SK-N-SH (cell line): ENCODE results near the gene FADS2. TPM values are rescaled to one million over a fixed set of nuclear protein-coding genes. Genes with fewer than 3 reads are reported as not detected.

ENCODE experiments used
- CTCF ChIA-PET: fragments of 300-600, 350-600 bp; formaldehyde crosslinking; extraction: SDS; loops from one replicate; lab custom pipeline; 2021; lab: Yijun Ruan, JAX
- POLR2A ChIA-PET: fragments of 350-600 bp; sonication (Branson Sonifier 250); formaldehyde crosslinking; extraction: SDS; loops from one replicate; lab custom pipeline; 2020; ENCODE audit warnings: antibody characterized with exemption, inconsistent platforms; lab: Yijun Ruan, JAX
- DNase-seq: peaks from one replicate; pipeline ENCODE4 v3.0.0; 2012
- H2AFZ ChIP-seq: fragments of 200-600 bp; sonication (generic); 2 replicates; pipeline ENCODE4 v1.8.1; 2016; ENCODE audit warnings: antibody characterized with exemption, mild to moderate bottlenecking, low read depth
- H3F3A ChIP-seq: fragments of 200-600 bp; sonication (generic); replicated peaks from 2 replicates; pipeline ENCODE3; 2016; ENCODE audit warnings: antibody characterized with exemption, mild to moderate bottlenecking; ENCODE audit not compliant: insufficient read depth
- H3K27ac ChIP-seq, 2 experiments: fragments of 200-500 bp in 1 of 2; fragments of 200-600 bp in 1 of 2; sonication (Bioruptor generic) in 1 of 2; sonication (generic), shearing (Covaris generic) in 1 of 2; 2 replicates each; pipeline versions ENCODE4 v1.5.1 to v1.6.1; 2014 to 2016; ENCODE audit warnings: low read depth in 2 of 2, inconsistent platforms in 1 of 2, low read length in 1 of 2, mild to moderate bottlenecking in 1 of 2, mixed read lengths in 1 of 2
- H3K27me3 ChIP-seq: fragments of 200-600 bp; sonication (generic), shearing (Covaris generic); 2 replicates; pipeline ENCODE4 v1.6.1; 2016; ENCODE audit warnings: mixed run types; ENCODE audit not compliant: insufficient read depth
- H3K36me3 ChIP-seq, 2 experiments: fragments of 200-500 bp in 1 of 2; fragments of 200-600 bp in 1 of 2; sonication (Bioruptor generic) in 1 of 2; sonication (generic) in 1 of 2; replicated peaks in 1 of 2; 2 replicates each; pipeline versions ENCODE3 to v1.5.1; 2014 to 2016; ENCODE audit warnings: low read length in 1 of 2, mild to moderate bottlenecking in 1 of 2; ENCODE audit not compliant: insufficient read depth in 2 of 2, control insufficient read depth in 1 of 2
- H3K4me1 ChIP-seq, 2 experiments: fragments of 200-500 bp in 1 of 2; fragments of 200-600 bp in 1 of 2; sonication (Bioruptor generic) in 1 of 2; sonication (generic), shearing (Covaris generic) in 1 of 2; 2 replicates each; pipeline versions ENCODE4 v1.5.1 to v1.6.1; 2014 to 2016; ENCODE audit warnings: low read depth in 1 of 2, low read length in 1 of 2, mixed run types in 1 of 2; ENCODE audit not compliant: insufficient read depth in 2 of 2, control insufficient read depth in 1 of 2
- H3K4me2 ChIP-seq: fragments of 200-600 bp; sonication (generic), shearing (Covaris generic); 2 replicates; pipeline ENCODE4 v1.6.1; 2017; ENCODE audit warnings: mixed run types
- H3K4me3 ChIP-seq, 2 experiments: fragments of 200-500 bp in 1 of 2; fragments of 200-600 bp in 1 of 2; sonication (Bioruptor generic) in 1 of 2; sonication (generic), shearing (Covaris generic) in 1 of 2; 2 replicates each; pipeline versions ENCODE4 v1.5.1 to v1.8.1; 2014 to 2016; ENCODE audit warnings: low read depth in 2 of 2, inconsistent platforms in 1 of 2, low read length in 1 of 2, mild to moderate bottlenecking in 1 of 2, mixed read lengths in 1 of 2, moderate library complexity in 1 of 2
- H3K79me2 ChIP-seq: fragments of 200-600 bp; sonication (generic); 2 replicates; pipeline ENCODE4 v1.8.1; 2017; ENCODE audit warnings: mild to moderate bottlenecking; ENCODE audit not compliant: insufficient read depth
- H3K9ac ChIP-seq: fragments of 200-600 bp; sonication (generic); 2 replicates; pipeline ENCODE4 v1.6.1; 2017; ENCODE audit warnings: mixed run types
- H3K9me2 ChIP-seq: fragments of 200-600 bp; sonication (generic); 2 replicates; pipeline ENCODE4 v1.6.1; 2017; ENCODE audit warnings: mixed run types
- H3K9me3 ChIP-seq: fragments of 200-600 bp; sonication (generic); 2 replicates; pipeline ENCODE4 v1.6.1; 2017; ENCODE audit warnings: mixed run types, mild to moderate bottlenecking, moderate library complexity
- H4K20me1 ChIP-seq: fragments of 200-600 bp; sonication (generic); 2 replicates; pipeline ENCODE4 v1.6.1; 2017; ENCODE audit warnings: mild to moderate bottlenecking, mixed run types; ENCODE audit not compliant: insufficient read depth
- CHD2 ChIP-seq: fragments of 150-350 bp; IDR thresholded peaks from 2 replicates; pipeline ENCODE4 v1.6.1; 2018; ENCODE audit warnings: low read length; ENCODE audit not compliant: partially characterized antibody
- CTCF ChIP-seq: fragments of 200-600 bp; sonication (generic); IDR thresholded peaks from 2 replicates; pipeline ENCODE4 v1.6.1; 2017; ENCODE audit warnings: antibody characterized with exemption, mild to moderate bottlenecking, moderate library complexity
- ELF1 ChIP-seq: IDR thresholded peaks from 2 replicates; pipeline ENCODE4 v1.4.0; 2012
- EP300 ChIP-seq, 2 experiments: IDR thresholded peaks; 2 replicates each; pipeline versions ENCODE4 v1.4.0 to v1.6.1; 2012; ENCODE audit warnings: borderline replicate concordance in 1 of 2, low read depth in 1 of 2, low read length in 1 of 2
- EZH2phosphoT487 ChIP-seq: fragments of 200-600 bp; sonication (generic); IDR thresholded peaks from 2 replicates; pipeline ENCODE4 v1.6.1; 2017; ENCODE audit warnings: low read depth, mixed run types, mild to moderate bottlenecking, antibody characterized with exemption, moderate library complexity, borderline replicate concordance
- FOXJ3 ChIP-seq: sonication (generic); formaldehyde crosslinking; IDR thresholded peaks from 2 replicates; pipeline ENCODE4 v1.5.1; 2020; ENCODE audit warnings: mild to moderate bottlenecking, missing genetic modification reagents
- GABPA ChIP-seq: IDR thresholded peaks from 2 replicates; pipeline ENCODE4 v1.4.0; 2012; ENCODE audit warnings: low read depth, mild to moderate bottlenecking
- IRF3 ChIP-seq: fragments of 150-350 bp; IDR thresholded peaks from 2 replicates; pipeline ENCODE4 v1.6.1; 2016; ENCODE audit warnings: mild to moderate bottlenecking, low read depth, low read length
- MAX ChIP-seq: IDR thresholded peaks from 2 replicates; pipeline ENCODE4 v1.4.0; 2012; ENCODE audit warnings: low read depth
- MEF2A ChIP-seq: IDR thresholded peaks from 2 replicates; pipeline ENCODE4 v1.4.0; 2012; ENCODE audit warnings: low read depth, borderline replicate concordance
- NRF1 ChIP-seq: IDR thresholded peaks from 2 replicates; pipeline ENCODE4 v1.6.1; 2012; ENCODE audit warnings: low read depth, mild to moderate bottlenecking, low read length
- PBX3 ChIP-seq: IDR thresholded peaks from 2 replicates; pipeline ENCODE4; 2012
- RAD21 ChIP-seq: IDR thresholded peaks from 2 replicates; pipeline ENCODE4 v1.6.1; 2012; ENCODE audit warnings: mild to moderate bottlenecking, low read length
- RCOR1 ChIP-seq: fragments of 150-350 bp; IDR thresholded peaks from 2 replicates; pipeline ENCODE4 v1.6.1; 2017; ENCODE audit warnings: antibody characterized with exemption, low read length
- RFX5 ChIP-seq: IDR thresholded peaks from 2 replicates; pipeline ENCODE4 v1.6.1; 2012; ENCODE audit warnings: mild to moderate bottlenecking, improper control_type of control experiment, low read length
- RXRA ChIP-seq: IDR thresholded peaks from 2 replicates; pipeline ENCODE4 v1.4.0; 2012; ENCODE audit warnings: low read depth, mild to moderate bottlenecking, borderline replicate concordance
- SIN3A ChIP-seq: IDR thresholded peaks from 2 replicates; pipeline ENCODE4 v1.6.1; 2012; ENCODE audit warnings: low read depth, mild to moderate bottlenecking, low read length, moderate library complexity, borderline replicate concordance
- TAF1 ChIP-seq: IDR thresholded peaks from 2 replicates; pipeline ENCODE4 v1.6.1; 2012; ENCODE audit warnings: low read depth, mild to moderate bottlenecking, low read length, moderate library complexity, borderline replicate concordance
- TEAD4 ChIP-seq: IDR thresholded peaks from 2 replicates; pipeline ENCODE4 v1.4.0; 2012; ENCODE audit warnings: mild to moderate bottlenecking, borderline replicate concordance; ENCODE audit not compliant: insufficient read depth
- ZBTB33 ChIP-seq: IDR thresholded peaks from 2 replicates; pipeline ENCODE4 v1.4.0; 2012; ENCODE audit warnings: low read depth, borderline replicate concordance
- WGBS: methylation state at CpG from one replicate; pipeline ENCODE4 v1.1.6; 2017; ENCODE audit warnings: low lambda C conversion rate; 5-methylcytosine and 5-hydroxymethylcytosine counted together
- polyA plus RNA-seq, 3 experiments: library from polyadenylated mRNA; depleted of rRNA; stranded (reverse); fragments of >200 nt; gene quantifications; 2 replicates each; pipeline ENCODE4 v1.2.3, GENCODE V29; 2012

FADS2 gene
- polyA plus RNA-seq, 1 of the 3 experiments (the other 2 are of a cell fraction): 67.8 TPM

- Histone ChIP-seq H3K9me2 (no peaks in the 10 kb centered on the region), H4K20me1 (no peaks in the 10 kb centered on the region), H3K4me2 (peak overlapping the region; percentile 98), H3K27me3 (no peaks in the 10 kb centered on the region), H2AFZ (peak overlapping the region; percentile 89), H3K27ac (peak overlapping the region; percentile 88 to 98), H3K9ac (peak overlapping the region; percentile 81), H3K4me1 (peaks cover 17 to 19% of the 10 kb centered on the region in 2 experiments; a peak in 3 of 4 replicates), H3K79me2 (peaks cover 16% of the 10 kb centered on the region; the same call in 1 of the 2 replicates), H3K36me3 (peaks cover 3 to 15% of the 10 kb centered on the region in 2 experiments), H3K9me3 (no peaks in the 10 kb centered on the region), H3F3A (peaks cover 30% of the 10 kb centered on the region), H3K4me3 (peak overlapping the region; percentile 83 to 87)
- DNase-seq: peak; percentile 81
- CTCF ChIA-PET: interaction anchor here (0.6 to 10.5 kb wide), 16 partner anchors 8 to 292 kb away, joined by 3 to 149 read pairs (median 5); partner anchors contain the start of genes FADS2, FEN1 and TMEM258
- 0% methylated on average over 43 of the region's 69 CpGs for WGBS
- TF ChIP-seq RCOR1: peak; percentile 46; the same call in 1 of the 2 replicates
- TF ChIP-seq GABPA: no peak
- TF ChIP-seq IRF3: no peak
- no peak for TF ChIP-seq NRF1
- TF ChIP-seq ZBTB33: no peak
- no peak for TF ChIP-seq EP300 (IDR thresholded peaks at IDR 0.05; ENCODE audit: borderline replicate concordance in 1 of 2, low read depth in 1 of 2, low read length in 1 of 2)
- TF ChIP-seq ELF1: no peak
- 0 out of 2 replicates have a peak, but pooled peaks have one; percentile 26 for TF ChIP-seq FOXJ3 (CRISPR knock-in tag)
- no peak for TF ChIP-seq MAX
- TF ChIP-seq PBX3: no peak
- TF ChIP-seq TEAD4: no peak
- TF ChIP-seq TAF1: no peak
- no peak for TF ChIP-seq RAD21
- TF ChIP-seq MEF2A: no peak
- no peak for TF ChIP-seq RXRA
- no peak for TF ChIP-seq EZH2phosphoT487
- TF ChIP-seq SIN3A: 0 out of 2 replicates have a peak, but pooled peaks have one; percentile 16
- TF ChIP-seq CTCF: no peak
- no peak for TF ChIP-seq RFX5
- no peak for TF ChIP-seq CHD2
- POLR2A ChIA-PET: interaction anchor here (0.5 to 4.9 kb wide), 19 partner anchors 12 to 1025 kb away, joined by 3 to 84 read pairs (median 3); partner anchors contain the start of genes ASRGL1, BEST1, CPSF7 and FADS2
Measured at GRCh38 chr11:61815790-61816735, 12.0 kb upstream of the FADS2 start.
